Erythroblast (primary cell): ENCODE results near the gene IGFLR1.
"Not testable (repeated sequence)": the region's sequence is repeated elsewhere in the genome, so short reads cannot be mapped to it uniquely, and the experiment has no call there.

ENCODE experiments used
- DNase-seq, 2 experiments: peaks; one replicate each; lab custom pipeline; 2025; lab: John Stamatoyannopoulos, UW
- GATA1 ChIP-seq: IDR thresholded peaks from 2 replicates; pipeline ENCODE4 v1.6.1; 2011; ENCODE audit warnings: low read depth, mild to moderate bottlenecking, control low read depth, low read length, moderate library complexity
- POLR2A ChIP-seq: IDR thresholded peaks from 2 replicates; pipeline ENCODE4 v1.6.1; 2011; ENCODE audit warnings: mild to moderate bottlenecking, low read length

The IGFLR1 gene

DNA sequence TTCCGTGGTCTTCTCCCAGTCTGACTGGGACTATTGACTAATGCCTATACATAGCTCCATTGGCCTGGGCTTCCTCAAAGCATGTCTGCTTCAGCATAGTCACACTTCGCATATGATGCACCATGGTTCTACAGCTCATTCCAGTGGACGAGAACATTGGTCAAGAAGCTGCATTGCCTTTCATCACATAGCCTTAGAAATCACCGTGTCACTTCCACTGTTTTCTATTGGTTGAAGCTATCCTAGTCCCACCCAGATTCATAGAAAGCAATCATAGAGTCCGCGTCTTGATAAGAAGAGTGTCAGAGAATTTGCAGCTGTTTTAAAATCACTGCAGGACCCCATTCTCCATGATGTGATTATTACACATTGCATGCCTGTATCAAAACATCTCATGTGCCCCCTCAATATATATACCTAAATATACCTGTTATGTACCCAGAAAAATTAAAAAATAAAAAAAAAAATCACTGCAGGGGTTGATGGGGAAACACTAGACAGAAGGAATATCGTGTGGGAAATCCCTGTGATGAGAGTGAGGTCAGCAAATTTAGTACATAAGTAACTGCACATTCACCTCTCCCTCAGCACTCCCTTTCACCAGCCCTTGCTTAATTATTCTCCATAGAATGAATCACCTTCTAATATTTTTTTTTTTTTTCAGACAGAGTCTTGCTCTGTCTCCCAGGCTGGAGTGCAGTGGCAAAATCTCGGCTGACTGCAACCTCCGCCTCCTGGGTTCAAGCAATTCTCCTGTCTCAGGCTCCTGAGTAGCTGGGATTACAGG, 31.0 kb upstream of the IGFLR1 start:
- TF ChIP-seq POLR2A (no peak), GATA1 (no peak)
- DNase-seq: no peak

DNA sequence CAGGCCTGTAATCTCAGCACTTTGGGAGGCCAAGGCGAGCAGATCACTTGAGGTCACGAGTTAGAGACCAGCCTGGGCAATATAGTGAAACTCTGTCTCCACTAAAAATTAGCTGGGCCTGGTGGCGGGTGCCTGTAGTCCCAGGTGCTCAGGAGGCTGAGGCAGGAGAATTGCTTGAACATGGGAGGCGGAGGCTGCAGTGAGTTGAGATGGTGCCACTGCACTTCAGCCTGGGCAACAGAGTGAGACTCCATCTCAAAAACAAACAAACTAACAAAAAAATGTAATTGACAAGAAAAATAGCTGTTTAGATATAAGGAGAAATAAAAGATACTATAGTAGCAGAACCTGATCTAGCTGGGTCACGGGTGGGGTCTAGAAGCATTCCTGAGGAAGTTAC, 30.1 kb upstream of the IGFLR1 start:
- DNase-seq: not testable (repeated sequence)

DNA sequence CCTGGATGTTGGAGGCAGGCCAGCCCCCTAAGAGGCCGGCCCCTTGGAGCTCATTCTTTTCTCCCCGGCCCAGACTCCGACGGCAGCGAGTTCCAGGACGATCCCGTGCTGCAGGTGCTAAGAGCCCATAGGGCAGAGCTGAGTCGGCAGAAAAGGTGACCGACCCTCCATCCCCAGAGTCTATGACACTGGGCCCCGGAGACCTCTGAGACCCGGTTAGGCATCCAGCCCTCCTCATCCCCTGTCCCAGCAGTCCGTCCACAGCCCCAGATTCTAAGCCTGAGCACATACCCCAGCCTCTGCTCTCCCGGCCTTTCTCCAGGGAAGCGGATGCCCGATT, 25.8 kb upstream of the IGFLR1 start:
- TF ChIP-seq POLR2A (no peak), GATA1 (no peak)
- DNase-seq: no peak

DNA sequence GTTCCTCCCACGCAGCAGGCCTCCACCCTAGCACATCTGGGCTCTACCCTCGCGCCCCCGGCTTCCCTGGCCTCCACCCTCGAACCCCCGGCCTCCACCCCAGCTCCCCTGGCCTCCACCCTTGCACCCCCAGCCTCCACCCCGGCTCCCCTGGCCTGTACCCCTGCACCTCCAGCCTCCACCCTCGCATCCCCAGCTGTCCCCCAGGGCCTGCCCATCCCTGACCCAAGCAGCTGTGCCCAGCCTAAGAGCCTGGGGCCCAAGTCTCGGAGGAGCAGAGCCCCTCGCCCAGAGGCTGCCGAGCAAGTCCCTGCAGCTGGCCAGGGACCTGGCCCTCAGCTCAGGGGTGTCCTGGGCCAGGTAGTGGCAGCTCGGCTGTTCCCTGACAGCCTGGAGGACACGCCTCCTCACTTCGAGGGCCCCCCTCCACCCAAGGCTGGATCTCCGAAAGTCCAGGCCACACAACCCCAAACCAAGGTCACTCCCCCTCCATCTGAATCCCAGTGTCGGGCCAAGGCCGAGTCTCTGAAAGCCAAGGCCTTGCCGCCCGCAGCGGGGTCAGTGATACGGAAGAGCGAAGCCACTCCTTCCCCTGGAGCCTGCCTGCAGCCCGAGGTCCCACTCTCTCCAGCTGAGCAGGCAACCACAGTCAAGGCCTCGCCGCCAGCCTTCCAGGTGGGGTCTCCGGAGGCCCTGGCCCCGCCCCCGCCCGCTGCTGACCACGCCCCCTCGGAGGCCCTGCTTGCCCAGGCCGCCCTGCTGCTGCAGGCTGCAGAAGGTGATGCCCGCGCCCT, 25.2 kb upstream of the IGFLR1 start:
- TF ChIP-seq GATA1 (no peak), POLR2A (no peak)
- DNase-seq: no peak

DNA sequence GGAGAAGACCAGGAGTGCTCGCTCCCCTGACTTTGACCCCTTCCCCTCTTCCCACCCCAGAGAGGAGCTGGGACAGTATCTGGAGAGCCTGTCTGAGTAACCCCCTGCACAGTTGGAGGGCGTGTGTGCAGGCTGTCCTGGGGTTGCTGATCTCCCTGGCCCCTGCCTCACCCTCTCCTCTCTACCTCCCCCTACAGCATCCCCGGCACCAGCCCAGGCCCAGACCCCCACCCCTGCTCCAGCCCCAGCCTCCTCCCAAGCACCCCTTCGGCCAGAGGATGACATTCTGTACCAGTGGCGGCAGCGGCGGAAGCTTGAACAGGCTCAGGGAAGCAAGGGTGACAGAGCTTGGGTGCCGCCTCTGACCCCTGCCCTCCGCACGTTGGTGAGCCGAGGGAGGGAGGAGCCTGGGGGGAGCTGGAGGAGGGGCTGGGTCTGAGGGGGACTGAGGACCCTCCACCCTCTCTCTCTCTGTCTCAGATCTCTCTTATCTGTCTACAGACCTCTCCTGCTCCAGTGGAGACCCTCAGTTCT, 24.4 kb upstream of the IGFLR1 start:
- no peak for DNase-seq
- no peak for TF ChIP-seq POLR2A

DNA sequence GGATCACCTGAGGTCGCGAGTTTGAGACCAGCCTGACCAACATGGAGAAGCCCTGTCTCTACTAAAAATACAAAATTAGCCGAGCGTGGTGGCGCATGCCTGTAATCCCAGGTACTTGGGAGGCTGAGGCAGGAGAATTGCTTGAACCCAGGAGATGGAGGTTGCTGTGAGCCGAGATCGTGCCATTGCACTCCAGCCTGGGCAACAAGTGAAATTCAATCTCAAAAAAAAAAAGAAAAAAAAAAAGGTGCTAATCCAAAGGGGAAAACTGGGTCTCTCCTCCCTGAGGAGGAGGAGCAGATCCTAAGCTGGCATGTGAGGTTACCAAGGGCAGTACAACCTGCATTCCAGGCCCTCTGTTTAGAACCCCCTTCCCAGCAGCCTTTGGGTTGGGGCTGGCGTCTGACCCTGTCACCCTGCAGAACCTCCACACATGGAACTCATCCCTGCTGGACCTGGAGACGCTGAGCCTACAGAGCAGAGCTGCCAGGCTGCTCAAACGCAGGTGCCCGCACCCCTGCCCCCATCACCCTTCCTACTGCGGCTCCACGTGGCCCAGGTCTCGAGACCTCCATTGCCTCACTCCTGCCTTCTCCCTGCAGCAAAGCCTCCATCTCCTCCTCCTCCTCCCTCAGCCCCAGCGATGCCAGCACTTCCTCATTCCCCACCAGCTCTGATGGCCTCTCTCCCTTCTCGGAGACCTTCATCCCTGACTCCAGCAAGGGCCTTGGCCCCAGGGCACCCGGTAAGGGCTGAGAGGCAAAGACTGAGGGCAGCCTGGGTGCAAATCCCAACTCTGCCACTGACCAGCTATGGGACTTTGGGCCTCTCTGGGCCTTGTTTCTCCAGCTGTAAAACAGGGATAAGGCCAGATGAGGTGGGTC, 22.4 kb upstream of the IGFLR1 start:
- TF ChIP-seq POLR2A (no peak), GATA1 (no peak)
- no peak for DNase-seq

DNA sequence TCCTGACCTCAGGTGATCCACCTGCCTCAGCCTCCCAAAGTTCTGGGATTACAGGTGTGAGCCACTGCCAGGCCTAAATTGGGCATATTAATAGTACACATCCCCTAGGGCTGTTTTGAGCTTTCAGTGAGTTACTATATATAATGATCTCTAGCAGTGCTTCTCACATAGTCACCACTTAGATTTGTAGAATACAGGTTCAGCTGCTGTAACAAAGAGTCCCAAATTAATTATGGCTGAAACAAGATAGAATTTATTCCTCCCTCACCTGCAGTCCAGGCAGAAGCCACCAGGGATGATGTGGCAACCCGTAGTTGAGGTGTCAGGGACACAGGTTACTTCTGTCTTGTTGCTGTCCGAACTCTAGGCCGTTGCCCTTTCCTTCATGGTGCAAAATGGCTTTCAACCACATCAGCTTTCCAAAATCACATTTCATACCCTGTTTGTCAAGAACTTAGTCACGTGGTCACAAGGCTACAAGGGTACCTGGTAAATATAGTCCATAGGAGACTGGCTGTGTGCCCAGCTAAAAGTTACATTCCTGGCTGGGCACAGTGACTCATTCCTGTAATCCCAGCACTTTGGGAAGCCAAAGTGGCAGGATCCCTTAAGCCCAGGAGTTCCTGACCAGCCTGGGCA, 18.6 kb upstream of the IGFLR1 start:
- DNase-seq: no peak
- TF ChIP-seq GATA1: no peak

DNA sequence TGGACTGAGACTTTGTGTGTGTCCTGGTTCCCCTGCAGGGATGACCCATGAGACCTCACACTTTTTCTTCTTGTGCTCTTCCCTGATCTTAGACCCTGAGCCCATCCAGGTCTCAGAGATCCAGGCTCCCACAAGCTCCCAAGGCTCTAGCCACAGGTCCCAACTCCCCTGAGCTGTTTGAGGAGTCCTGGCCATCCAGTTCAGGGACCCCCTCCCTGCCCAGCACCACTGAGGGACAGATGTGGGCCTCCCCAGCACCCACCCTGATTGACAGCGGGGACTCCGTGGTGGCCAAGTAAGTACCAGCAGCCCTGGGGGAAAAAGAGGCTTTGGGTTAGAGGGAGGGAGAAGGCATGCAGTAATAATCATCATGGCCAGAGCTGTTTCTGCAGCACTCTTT, 17.4 kb upstream of the IGFLR1 start:
- TF ChIP-seq GATA1: no peak
- TF ChIP-seq POLR2A: no peak
- DNase-seq: no peak

DNA sequence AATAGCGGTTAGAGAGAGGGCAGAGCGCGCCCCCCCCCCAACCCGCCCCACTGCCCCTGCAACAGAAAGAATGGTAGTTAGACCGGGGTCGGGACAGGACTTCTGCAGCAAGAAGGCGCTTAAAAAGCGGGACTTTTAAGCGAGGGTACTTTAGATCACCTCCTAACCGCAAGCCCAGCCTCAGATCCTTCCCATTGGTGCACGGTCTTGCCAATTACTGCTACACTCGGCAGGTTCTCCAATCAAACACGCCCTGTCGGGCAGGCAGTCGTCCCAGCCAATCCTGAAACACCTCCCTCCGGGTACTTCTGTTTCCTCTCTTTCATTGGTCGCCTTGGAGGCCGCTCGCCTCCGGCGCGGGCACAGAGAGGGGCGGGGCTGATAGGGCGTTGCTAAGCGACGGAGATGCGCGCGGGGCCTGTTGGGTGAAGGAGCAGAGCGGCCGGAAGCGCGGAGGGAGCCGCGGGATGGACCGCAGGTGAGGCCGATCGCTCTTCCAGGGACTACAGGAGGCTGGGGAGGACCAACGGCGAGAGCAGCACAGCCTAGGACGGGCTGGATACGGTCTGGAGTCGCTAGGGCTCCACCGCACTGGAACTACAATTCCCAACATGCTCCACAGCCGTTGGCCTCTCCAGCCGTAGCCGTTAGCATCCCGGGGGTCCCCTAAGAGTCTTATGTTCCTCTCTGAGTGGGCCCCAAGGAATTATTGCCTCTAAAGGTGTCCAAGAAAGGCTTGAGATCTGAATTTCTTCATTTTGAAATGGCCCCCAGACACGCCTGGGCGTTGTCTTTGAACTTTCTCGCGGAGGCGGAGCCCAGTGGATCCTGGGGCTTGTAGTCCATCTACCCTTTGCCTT, 15.7 kb upstream of the IGFLR1 start, which contains the start of gene PROSER3:
PROSER3 (plus strand) TSS at position 428 of the 860 bp plus-strand sequence; CDS start at position 468, 40 bp downstream.
- TF ChIP-seq GATA1 (no peak), POLR2A (peak; percentile 92)
- peak; percentile 99 to 100 for DNase-seq

DNA sequence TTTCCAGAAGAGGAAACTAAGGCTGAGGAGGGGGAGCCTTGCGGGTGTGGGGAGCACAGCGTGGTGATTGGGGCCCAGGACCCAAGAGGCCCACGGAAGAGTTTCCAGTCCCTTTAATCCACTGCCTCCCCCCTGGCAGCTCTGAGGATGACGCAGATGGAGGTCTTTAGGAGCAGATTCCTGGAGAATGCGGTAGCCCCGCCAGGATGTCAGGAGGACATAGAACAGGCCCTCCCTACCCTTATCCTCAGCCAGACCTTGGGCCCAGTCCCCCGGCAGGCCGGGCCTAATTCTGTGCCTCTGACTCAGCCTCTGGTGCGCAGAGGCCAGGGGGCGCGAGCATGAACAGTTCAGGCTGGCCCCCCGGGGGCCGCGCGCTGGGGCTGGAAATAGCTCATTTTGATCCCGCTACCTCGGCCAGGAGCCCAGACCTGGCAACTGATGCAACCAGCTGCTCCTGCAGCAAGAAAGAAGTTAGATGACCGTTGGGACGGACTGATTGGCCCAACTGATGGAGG, 15.0 kb upstream of the IGFLR1 start:
- TF ChIP-seq POLR2A: no peak
- no peak for TF ChIP-seq GATA1
- peak; percentile 83 to 86 for DNase-seq

DNA sequence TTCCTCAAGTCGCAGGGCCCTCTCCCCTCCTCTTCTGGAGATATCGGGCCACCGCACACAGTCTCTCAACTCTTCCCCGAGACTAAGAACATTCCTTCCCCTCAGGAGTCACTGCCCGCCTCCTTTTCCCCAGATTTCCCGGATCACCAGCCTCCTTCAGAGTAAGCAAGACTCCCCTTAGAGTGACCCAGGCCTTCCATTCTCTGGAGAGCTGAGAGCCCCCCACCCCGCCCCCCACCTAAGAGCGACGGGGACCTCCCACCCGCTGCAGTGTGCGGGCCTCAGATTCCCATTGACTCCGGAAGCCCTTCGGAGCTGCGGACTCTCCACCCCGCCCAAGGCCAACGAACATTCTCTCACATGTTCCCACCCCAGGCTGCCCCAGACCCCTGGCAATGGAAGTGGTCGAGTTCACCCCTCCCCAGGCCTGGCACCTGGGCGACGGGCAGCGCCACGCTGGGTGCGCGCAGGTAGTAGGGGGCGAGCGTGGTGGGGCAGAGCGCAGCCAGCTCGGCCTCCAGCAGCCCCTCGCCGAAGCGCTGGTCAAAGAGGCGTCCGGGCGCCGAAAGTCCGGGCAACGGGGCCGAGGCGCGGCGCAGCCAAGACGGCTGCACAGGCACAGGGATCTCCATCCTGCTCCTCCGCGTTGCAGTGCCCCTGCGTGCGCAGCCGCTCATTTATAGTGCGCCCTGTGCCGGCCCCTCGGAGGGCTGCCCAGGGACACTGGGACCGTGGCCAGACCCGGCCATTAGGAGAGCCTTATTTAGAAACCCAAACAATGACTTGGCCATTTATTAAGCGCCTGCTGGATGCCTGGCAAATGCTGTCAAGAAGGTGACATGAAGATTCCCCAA, 14.4 kb upstream of the IGFLR1 start, which contains the start of gene HSPB6:
HSPB6 (minus strand) TSS at position 653 of the 854 bp plus-strand sequence; CDS start at position 632, 21 bp downstream.
- DNase-seq: peak; percentile 54 to 61
- TF ChIP-seq GATA1 (no peak), POLR2A (no peak)
